PFSK-1 (cell line): ENCODE data around the gene HOXC10.

Experiments
- FOXP2 ChIP-seq: optimal IDR thresholded peaks from 2 replicates; pipeline ENCODE3; 2011; ENCODE audit warnings: borderline replicate concordance, control low read depth, inconsistent platforms; ENCODE audit not compliant: insufficient read depth; ENCODE audit errors: extremely low read length, extremely low read depth
- POLR2AphosphoS5 ChIP-seq: IDR thresholded peaks from 2 replicates; pipeline ENCODE4 v1.6.1; 2012; ENCODE audit warnings: low read depth, mild to moderate bottlenecking, control low read depth, low read length, moderate library complexity
- SIN3A ChIP-seq: IDR thresholded peaks from 2 replicates; pipeline ENCODE4 v1.6.1; 2012; ENCODE audit warnings: mild to moderate bottlenecking, low read length, moderate library complexity, borderline replicate concordance; ENCODE audit not compliant: insufficient read depth
- TAF1 ChIP-seq: IDR thresholded peaks from 2 replicates; pipeline ENCODE4 v1.6.1; 2012; ENCODE audit warnings: low read length, control low read depth, borderline replicate concordance; ENCODE audit not compliant: insufficient read depth
- TF ChIP-seq, protein P1 (sequence below), 2 experiments: IDR thresholded peaks; 2 replicates each; pipeline versions ENCODE4 v1.6.1 to v1.8.0; 2011 to 2012; ENCODE audit warnings: low read depth in 2 of 2, low read length in 2 of 2, control low read depth in 1 of 2, inconsistent platforms in 1 of 2, mild to moderate bottlenecking in 1 of 2, moderate library complexity in 1 of 2; ENCODE audit not compliant: insufficient read depth in 1 of 2

The HOXC10 gene

GRCh38 chr12:53985994-53986685, 1.2 kb downstream of the HOXC10 start:
- TF ChIP-seq FOXP2 (no peak), SIN3A (no peak), TAF1 (no peak), POLR2AphosphoS5 (no peak)
- TF ChIP-seq, protein P1, sequence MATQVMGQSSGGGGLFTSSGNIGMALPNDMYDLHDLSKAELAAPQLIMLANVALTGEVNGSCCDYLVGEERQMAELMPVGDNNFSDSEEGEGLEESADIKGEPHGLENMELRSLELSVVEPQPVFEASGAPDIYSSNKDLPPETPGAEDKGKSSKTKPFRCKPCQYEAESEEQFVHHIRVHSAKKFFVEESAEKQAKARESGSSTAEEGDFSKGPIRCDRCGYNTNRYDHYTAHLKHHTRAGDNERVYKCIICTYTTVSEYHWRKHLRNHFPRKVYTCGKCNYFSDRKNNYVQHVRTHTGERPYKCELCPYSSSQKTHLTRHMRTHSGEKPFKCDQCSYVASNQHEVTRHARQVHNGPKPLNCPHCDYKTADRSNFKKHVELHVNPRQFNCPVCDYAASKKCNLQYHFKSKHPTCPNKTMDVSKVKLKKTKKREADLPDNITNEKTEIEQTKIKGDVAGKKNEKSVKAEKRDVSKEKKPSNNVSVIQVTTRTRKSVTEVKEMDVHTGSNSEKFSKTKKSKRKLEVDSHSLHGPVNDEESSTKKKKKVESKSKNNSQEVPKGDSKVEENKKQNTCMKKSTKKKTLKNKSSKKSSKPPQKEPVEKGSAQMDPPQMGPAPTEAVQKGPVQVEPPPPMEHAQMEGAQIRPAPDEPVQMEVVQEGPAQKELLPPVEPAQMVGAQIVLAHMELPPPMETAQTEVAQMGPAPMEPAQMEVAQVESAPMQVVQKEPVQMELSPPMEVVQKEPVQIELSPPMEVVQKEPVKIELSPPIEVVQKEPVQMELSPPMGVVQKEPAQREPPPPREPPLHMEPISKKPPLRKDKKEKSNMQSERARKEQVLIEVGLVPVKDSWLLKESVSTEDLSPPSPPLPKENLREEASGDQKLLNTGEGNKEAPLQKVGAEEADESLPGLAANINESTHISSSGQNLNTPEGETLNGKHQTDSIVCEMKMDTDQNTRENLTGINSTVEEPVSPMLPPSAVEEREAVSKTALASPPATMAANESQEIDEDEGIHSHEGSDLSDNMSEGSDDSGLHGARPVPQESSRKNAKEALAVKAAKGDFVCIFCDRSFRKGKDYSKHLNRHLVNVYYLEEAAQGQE (IDR thresholded peaks at IDR 0.05; ENCODE audit: insufficient read depth in 1 of 2, low read depth in 2 of 2, low read length in 2 of 2), result no peak

- TF ChIP-seq, protein P1 (IDR thresholded peaks at IDR 0.05; ENCODE audit: insufficient read depth in 1 of 2, low read depth in 2 of 2, low read length in 2 of 2), result no peak
- no peak for TF ChIP-seq SIN3A
- TF ChIP-seq FOXP2, result no peak
- TF ChIP-seq TAF1, result no peak
- TF ChIP-seq POLR2AphosphoS5, result no peak
Observed at GRCh38 chr12:53986686-53987483, 1.9 kb downstream of the HOXC10 start.

- TF ChIP-seq TAF1 (no peak), FOXP2 (no peak), POLR2AphosphoS5 (no peak)
Observed at GRCh38 chr12:53987787-53988230, 2.9 kb downstream of the HOXC10 start.

- TF ChIP-seq SIN3A, result no peak
- TF ChIP-seq FOXP2, result no peak
- no peak for TF ChIP-seq TAF1
- TF ChIP-seq, protein P1 (IDR thresholded peaks at IDR 0.05; ENCODE audit: insufficient read depth in 1 of 2, low read depth in 2 of 2, low read length in 2 of 2), result no peak
- no peak for TF ChIP-seq POLR2AphosphoS5
Observed at GRCh38 chr12:53988541-53989226, 3.7 kb downstream of the HOXC10 start.

GRCh38 chr12:53989227-53990113, 4.5 kb downstream of the HOXC10 start:
- TF ChIP-seq POLR2AphosphoS5 (no peak), SIN3A (no peak), FOXP2 (no peak), TAF1 (no peak)
- TF ChIP-seq, protein P1 (IDR thresholded peaks at IDR 0.05; ENCODE audit: insufficient read depth in 1 of 2, low read depth in 2 of 2, low read length in 2 of 2), result no peak
